Gastroesophageal sphincter (tissue), 4 donors: ENCODE data around the gene KRT78. TPM values are rescaled to one million over a fixed set of nuclear protein-coding genes. Genes with fewer than 3 reads are reported as not detected.

Experiments
- ATAC-seq: fragments of 150-250 bp; one replicate; pipeline ENCODE4 v1.9.1; 2016; ENCODE audit warnings: mild to moderate bottlenecking, moderate library complexity
- H3K27ac ChIP-seq, 4 donors: fragments of 200-600 bp; sonication (generic) in 3 of 4; 1 replicate in 3 of 4; 2 replicates in 1 of 4; pipeline ENCODE4 v1.5.1; 2016 to 2019
- H3K27me3 ChIP-seq: fragments of 200-600 bp; sonication (generic); one replicate; pipeline ENCODE4 v1.5.1; 2019
- H3K36me3 ChIP-seq, 2 donors: fragments of 200-600 bp; sonication (generic); one replicate each; pipeline ENCODE4 v1.5.1; 2019; ENCODE audit warnings: control low read depth in 1 of 2
- H3K4me1 ChIP-seq, 3 donors: fragments of 200-600 bp; sonication (generic); 1 replicate in 2 of 3; 2 replicates in 1 of 3; pipeline ENCODE4 v1.5.1; 2016 to 2019; ENCODE audit warnings: control low read depth in 2 of 3
- H3K4me3 ChIP-seq, 2 donors: fragments of 200-600 bp; sonication (generic); one replicate each; pipeline ENCODE4 v1.5.1; 2019; ENCODE audit warnings: mild to moderate bottlenecking in 1 of 2, moderate library complexity in 1 of 2
- H3K9me3 ChIP-seq, 3 donors: fragments of 200-600 bp; sonication (generic); one replicate each; pipeline ENCODE4 v1.5.1; 2017 to 2019; ENCODE audit warnings: control low read depth in 2 of 3
- EP300 ChIP-seq: sonication (generic); formaldehyde crosslinking; IDR thresholded peaks from one replicate; pipeline ENCODE4 v1.6.1; 2017; ENCODE audit warnings: antibody characterized with exemption, mild to moderate bottlenecking
- POLR2A ChIP-seq, 2 donors: fragments of 450-650 bp; IDR thresholded peaks; one replicate each; pipeline ENCODE4 v1.6.1; 2017; ENCODE audit warnings: antibody characterized with exemption in 2 of 2, mild to moderate bottlenecking in 2 of 2, moderate library complexity in 1 of 2
- POLR2AphosphoS5 ChIP-seq: sonication (generic); formaldehyde crosslinking; IDR thresholded peaks from one replicate; pipeline ENCODE4 v1.6.1; 2017; ENCODE audit warnings: antibody characterized with exemption
- WGBS, 2 donors: methylation state at CpG; one replicate each; pipeline ENCODE4 v1.1.5; 2018; ENCODE audit warnings: low coverage in 1 of 2; 5-methylcytosine and 5-hydroxymethylcytosine counted together
- total RNA-seq, 4 donors: library from RNA; depleted of rRNA; stranded (reverse); fragments of >200 nt; gene quantifications; one replicate each; pipeline ENCODE4 v1.1.0, GENCODE V29; 2016
- TF ChIP-seq, protein P1 (sequence below), 4 experiments: fragments of 200-600 bp in 2 of 4; fragments of 450-650 bp in 2 of 4; sonication (generic) in 1 of 4; IDR thresholded peaks; one replicate each; pipeline ENCODE4 v1.5.1; 2017 to 2019; ENCODE audit warnings: antibody characterized with exemption in 4 of 4, mild to moderate bottlenecking in 2 of 4, moderate library complexity in 2 of 4

Gene KRT78
- total RNA-seq, 4 donors from 2014 or later, result 0.27 to 9.5 (median 1.5) TPM

- WGBS, 2 donors, result 86 to 100% methylated on average over 1 to 2 of the region's 3 CpGs
- H3K9me3 ChIP-seq, result no peaks in the 10 kb centered on the region
- no peak overlapping the region for H3K4me3 ChIP-seq
- H3K27me3 ChIP-seq, result peaks cover 7% of the 10 kb centered on the region
- H3K36me3 ChIP-seq, result no peaks in the 10 kb centered on the region
- H3K27ac ChIP-seq, result no peak overlapping the region
- H3K4me1 ChIP-seq, result peaks cover 0 to 4% (median 0%) of the 10 kb centered on the region in 3 donors
- no peak for TF ChIP-seq POLR2AphosphoS5
- no peak for TF ChIP-seq POLR2A (IDR thresholded peaks at IDR 0.05)
- no peak for TF ChIP-seq EP300
- TF ChIP-seq, protein P1, sequence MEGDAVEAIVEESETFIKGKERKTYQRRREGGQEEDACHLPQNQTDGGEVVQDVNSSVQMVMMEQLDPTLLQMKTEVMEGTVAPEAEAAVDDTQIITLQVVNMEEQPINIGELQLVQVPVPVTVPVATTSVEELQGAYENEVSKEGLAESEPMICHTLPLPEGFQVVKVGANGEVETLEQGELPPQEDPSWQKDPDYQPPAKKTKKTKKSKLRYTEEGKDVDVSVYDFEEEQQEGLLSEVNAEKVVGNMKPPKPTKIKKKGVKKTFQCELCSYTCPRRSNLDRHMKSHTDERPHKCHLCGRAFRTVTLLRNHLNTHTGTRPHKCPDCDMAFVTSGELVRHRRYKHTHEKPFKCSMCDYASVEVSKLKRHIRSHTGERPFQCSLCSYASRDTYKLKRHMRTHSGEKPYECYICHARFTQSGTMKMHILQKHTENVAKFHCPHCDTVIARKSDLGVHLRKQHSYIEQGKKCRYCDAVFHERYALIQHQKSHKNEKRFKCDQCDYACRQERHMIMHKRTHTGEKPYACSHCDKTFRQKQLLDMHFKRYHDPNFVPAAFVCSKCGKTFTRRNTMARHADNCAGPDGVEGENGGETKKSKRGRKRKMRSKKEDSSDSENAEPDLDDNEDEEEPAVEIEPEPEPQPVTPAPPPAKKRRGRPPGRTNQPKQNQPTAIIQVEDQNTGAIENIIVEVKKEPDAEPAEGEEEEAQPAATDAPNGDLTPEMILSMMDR (IDR thresholded peaks at IDR 0.05), result no peak
- no peak for ATAC-seq
Observed at GRCh38 chr12:52805739-52806138, 43.1 kb downstream of the KRT78 start.

DNA sequence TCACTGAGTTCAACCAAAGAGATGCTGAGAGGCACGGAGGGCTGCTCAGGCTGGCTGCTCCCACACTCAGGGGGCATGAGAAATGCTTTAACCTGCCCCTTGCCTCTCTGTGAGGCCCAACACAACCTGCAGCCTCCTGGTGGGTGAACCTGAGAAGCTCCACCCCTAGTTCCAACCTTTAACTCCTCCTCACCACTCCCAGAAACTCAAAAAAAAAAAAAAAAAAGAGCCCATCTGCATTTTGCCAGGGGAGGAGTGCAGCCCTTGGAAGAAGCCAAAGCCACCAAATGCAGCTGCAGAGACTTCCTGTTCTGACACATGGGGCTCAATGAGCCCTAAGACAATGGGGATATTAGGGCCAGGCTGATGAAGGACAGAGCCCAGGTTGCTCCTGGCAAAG is 43.8 kb downstream of the KRT78 start:
- no peaks in the 10 kb centered on the region for H3K36me3 ChIP-seq
- no peak overlapping the region for H3K27ac ChIP-seq
- H3K9me3 ChIP-seq, result no peaks in the 10 kb centered on the region
- H3K4me3 ChIP-seq, result no peak overlapping the region
- WGBS, 2 donors, result 0% methylated on average over 1 of the region's 1 CpG; no CpG with 5 or more reads in 1 of the 2 donors
- peaks cover 0 to 9% (median 0%) of the 10 kb centered on the region in 3 donors for H3K4me1 ChIP-seq
- peaks cover 7% of the 10 kb centered on the region for H3K27me3 ChIP-seq
- no peak for ATAC-seq
- TF ChIP-seq POLR2AphosphoS5 (no peak), POLR2A (IDR thresholded peaks at IDR 0.05) (no peak), EP300 (no peak)
- TF ChIP-seq, protein P1 (IDR thresholded peaks at IDR 0.05), result no peak

DNA sequence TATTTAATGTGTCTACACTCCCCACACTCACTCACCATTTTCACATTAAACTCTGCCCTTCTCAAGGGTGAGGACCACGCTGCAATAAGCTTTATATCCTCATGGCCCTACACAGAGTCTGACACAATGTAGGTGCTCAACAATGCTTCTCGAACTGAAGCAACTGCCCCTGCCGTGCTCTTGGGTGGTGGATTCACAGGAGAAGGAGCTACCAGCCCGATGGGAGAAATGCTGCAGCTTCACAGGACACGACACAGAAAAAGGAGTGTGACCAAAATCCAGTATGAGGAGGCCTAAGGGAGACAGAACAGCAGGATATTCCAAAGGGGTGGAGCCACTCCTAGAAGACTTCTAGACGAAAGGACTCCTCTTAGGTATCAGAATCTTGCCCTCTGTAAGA is 46.4 kb downstream of the KRT78 start:
- no peaks in the 10 kb centered on the region for H3K9me3 ChIP-seq
- H3K36me3 ChIP-seq, result no peaks in the 10 kb centered on the region
- WGBS, 2 donors, result 74 to 79% methylated on average over 2 to 6 of the region's 6 CpGs
- no peak for TF ChIP-seq EP300
- TF ChIP-seq, protein P1 (IDR thresholded peaks at IDR 0.05), result no peak
- TF ChIP-seq POLR2A (IDR thresholded peaks at IDR 0.05), result no peak
- TF ChIP-seq POLR2AphosphoS5, result no peak
- no peaks in the 10 kb centered on the region for H3K27me3 ChIP-seq
- peaks cover 0 to 9% (median 0%) of the 10 kb centered on the region in 3 donors for H3K4me1 ChIP-seq
- no peak for ATAC-seq
- no peak overlapping the region for H3K27ac ChIP-seq
- H3K4me3 ChIP-seq, result no peak overlapping the region

DNA sequence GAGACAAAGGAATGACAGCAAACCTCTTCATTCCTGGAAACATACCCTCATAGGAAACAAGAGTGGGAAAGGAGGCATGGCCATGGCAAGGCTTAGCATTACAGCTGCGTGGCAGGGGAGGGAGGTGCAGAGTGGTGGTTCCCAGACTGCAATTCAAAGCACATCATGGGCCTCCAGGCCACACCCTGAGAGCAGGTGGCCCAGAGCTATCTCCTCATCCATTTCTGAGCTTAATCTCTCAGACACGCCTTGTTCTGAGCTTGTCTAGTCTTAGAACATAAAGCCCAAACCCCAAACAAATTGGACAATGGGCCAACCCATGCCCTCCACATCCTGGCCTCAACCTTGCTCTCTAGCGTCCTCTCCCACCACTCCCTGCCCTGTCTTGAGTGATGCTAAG is 47.0 kb downstream of the KRT78 start:
- Histone ChIP-seq H3K27ac (no peak overlapping the region), H3K4me1 (peaks cover 0 to 9% (median 0%) of the 10 kb centered on the region in 3 donors), H3K9me3 (no peaks in the 10 kb centered on the region), H3K36me3 (no peaks in the 10 kb centered on the region), H3K4me3 (no peak overlapping the region), H3K27me3 (no peaks in the 10 kb centered on the region)
- ATAC-seq, result no peak
- TF ChIP-seq POLR2A (IDR thresholded peaks at IDR 0.05), result no peak
- TF ChIP-seq POLR2AphosphoS5, result no peak
- TF ChIP-seq, protein P1 (IDR thresholded peaks at IDR 0.05), result no peak
- TF ChIP-seq EP300, result no peak
- 61 to 100% methylated on average over 1 to 3 of the region's 3 CpGs for WGBS, 2 donors

DNA sequence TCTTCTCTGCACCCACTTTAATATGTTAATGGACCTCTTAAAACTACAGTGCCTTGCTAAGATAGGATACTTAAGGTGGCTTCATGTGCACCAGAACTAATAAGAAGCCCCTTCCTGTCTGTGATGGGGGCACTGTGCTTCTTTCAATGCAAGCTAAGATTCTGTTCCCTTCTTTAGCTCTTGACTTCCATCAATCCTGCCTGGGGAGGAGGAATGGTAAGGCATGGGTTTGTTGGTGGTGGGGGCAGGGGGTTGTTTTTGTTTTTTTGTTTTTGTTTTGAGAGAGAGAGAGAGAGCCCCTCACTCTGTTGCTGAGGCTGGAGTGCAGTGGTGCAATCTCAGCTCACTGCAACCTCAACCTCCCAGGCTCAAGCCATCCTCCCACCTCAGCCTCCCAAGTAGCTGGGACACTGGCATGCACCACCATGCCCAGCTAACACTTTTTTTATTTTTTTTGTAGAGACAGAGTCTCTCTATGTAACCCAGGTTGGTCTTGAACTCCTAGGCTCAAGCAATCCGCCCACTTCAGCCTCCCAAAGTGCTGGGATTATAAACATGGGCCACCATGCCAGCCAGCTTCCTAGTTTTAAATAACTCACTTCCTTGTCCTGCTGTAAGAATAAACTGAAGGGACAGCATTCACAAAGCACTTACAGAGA is 48.4 kb downstream of the KRT78 start:
- Histone ChIP-seq H3K36me3 (no peaks in the 10 kb centered on the region), H3K4me3 (no peak overlapping the region), H3K9me3 (no peaks in the 10 kb centered on the region), H3K4me1 (peaks cover 0 to 9% (median 0%) of the 10 kb centered on the region in 3 donors), H3K27me3 (peaks cover 2% of the 10 kb centered on the region), H3K27ac (no peak overlapping the region)
- TF ChIP-seq POLR2AphosphoS5, result no peak
- TF ChIP-seq POLR2A (IDR thresholded peaks at IDR 0.05), result no peak
- TF ChIP-seq, protein P1 (IDR thresholded peaks at IDR 0.05), result no peak
- TF ChIP-seq EP300, result no peak
- no peak for ATAC-seq
- WGBS, 2 donors, result 38% methylated on average over 1 of the region's 1 CpG; no CpG with 5 or more reads in 1 of the 2 donors
